PC-9 (cell line): Measurements from ENCODE around the gene ADARB2. TPM values are rescaled to one million over a fixed set of nuclear protein-coding genes. Genes with fewer than 3 reads are reported as not detected.

ENCODE experiments used
- BruUV-seq: library from RNA; stranded (reverse); fragments of 400-500 nt; replicated peaks from 2 replicates; lab custom pipeline; 2021; lab: Mats Ljungman, UMichigan
- CTCF ChIA-PET: fragments of 300-600 bp; sonication (Branson Sonifier 250); formaldehyde crosslinking; loops from one replicate; lab custom pipeline; 2022; ENCODE audit warnings: antibody characterized with exemption; lab: Charles Lee
- POLR2A ChIA-PET: fragments of 300-600 bp; sonication (Branson Sonifier 250); formaldehyde crosslinking; loops from one replicate; lab custom pipeline; 2022; ENCODE audit warnings: antibody characterized with exemption; ENCODE audit not compliant: unreplicated experiment; lab: Charles Lee
- DNase-seq, 2 experiments: peaks; one replicate each; pipeline versions ENCODE4 v3.0.0 to v3.0.0-alpha.2; 2015 to 2022; ENCODE audit warnings: mixed read lengths in 1 of 2
- H2AFZ ChIP-seq: fragments of 200-600 bp; sonication (generic); 2 replicates; pipeline ENCODE4 v1.8.1; 2017; ENCODE audit warnings: antibody characterized with exemption
- H3F3A ChIP-seq: fragments of 200-600 bp; sonication (generic); 2 replicates; pipeline ENCODE4 v1.8.1; 2017; ENCODE audit warnings: antibody characterized with exemption, mild to moderate bottlenecking, low read depth; ENCODE audit not compliant: insufficient read depth
- H3K27ac ChIP-seq: fragments of 200-600 bp; sonication (generic); 2 replicates; pipeline ENCODE4 v1.6.1; 2016; ENCODE audit warnings: mixed run types
- H3K27me3 ChIP-seq: fragments of 200-600 bp; sonication (generic); 2 replicates; pipeline ENCODE4 v1.6.1; 2016; ENCODE audit warnings: low read depth, mixed run types; ENCODE audit not compliant: insufficient read depth
- H3K36me3 ChIP-seq: fragments of 200-600 bp; sonication (generic); 2 replicates; pipeline ENCODE4 v1.6.1; 2016; ENCODE audit warnings: low read depth, mixed run types
- H3K4me1 ChIP-seq: fragments of 200-600 bp; sonication (generic); replicated peaks from 2 replicates; pipeline ENCODE4 v1.6.1; 2016; ENCODE audit warnings: mixed run types; ENCODE audit not compliant: insufficient read depth
- H3K4me2 ChIP-seq: fragments of 200-600 bp; sonication (generic); 2 replicates; pipeline ENCODE4 v1.6.1; 2017; ENCODE audit warnings: mixed run types
- H3K4me3 ChIP-seq: fragments of 200-600 bp; sonication (generic); 2 replicates; pipeline ENCODE4 v1.6.1; 2016; ENCODE audit warnings: mixed run types
- H3K79me2 ChIP-seq: fragments of 200-600 bp; sonication (generic); 2 replicates; pipeline ENCODE4 v1.6.1; 2017; ENCODE audit warnings: low read depth, mixed run types
- H3K9me2 ChIP-seq: fragments of 200-600 bp; sonication (generic); 2 replicates; pipeline ENCODE4 v1.8.1; 2017; ENCODE audit warnings: mild to moderate bottlenecking; ENCODE audit not compliant: insufficient read depth
- H3K9me3 ChIP-seq: fragments of 200-600 bp; sonication (generic); 2 replicates; pipeline ENCODE4 v1.8.1; 2016; ENCODE audit warnings: low read depth; ENCODE audit not compliant: insufficient read depth
- H4K20me1 ChIP-seq: fragments of 200-600 bp; sonication (generic); 2 replicates; pipeline ENCODE4 v1.8.1; 2017; ENCODE audit not compliant: insufficient read depth
- EZH2 ChIP-seq: fragments of 200-600 bp; sonication (generic); IDR thresholded peaks from 2 replicates; pipeline ENCODE4 v1.8.0; 2017; ENCODE audit warnings: antibody characterized with exemption, low read depth
- intact Hi-C: fragments of 100-400 bp; cut with micrococcal nuclease; formaldehyde crosslinking; loops from one replicate; pipeline ENCODE4 v1.10.0; 2022; ENCODE audit not compliant: unreplicated experiment
- total RNA-seq: library from RNA; stranded (reverse); gene quantifications from 2 replicates; pipeline ENCODE4 v1.2.3, GENCODE V29; 2021
- TF ChIP-seq, protein P1 (sequence below): fragments of 200-600 bp; sonication (generic); conservative IDR thresholded peaks from 2 replicates; pipeline ENCODE4 v1.6.1; 2017; ENCODE audit warnings: mixed run types, antibody characterized with exemption, mild to moderate bottlenecking, moderate library complexity

ADARB2 gene
- total RNA-seq, 1 experiment from 2014 or later, result not detected

DNA sequence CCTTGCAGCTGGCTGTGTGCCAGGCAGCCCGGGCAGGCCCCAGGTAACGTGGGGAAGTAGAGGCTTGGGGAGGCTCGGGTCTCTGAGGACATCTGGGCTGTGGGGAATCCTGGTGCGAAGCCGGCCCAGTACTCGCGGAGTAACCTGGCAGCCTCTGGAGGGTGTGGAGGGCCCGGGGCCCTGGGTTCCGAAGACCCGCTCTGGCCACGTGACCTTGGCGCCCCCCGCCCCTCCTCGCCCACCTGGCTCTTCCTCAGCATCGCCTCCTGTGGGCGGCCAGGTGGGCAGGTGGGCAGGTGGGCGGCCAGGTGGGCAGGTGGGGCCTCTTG, 538.0 kb downstream of the ADARB2 start:
- H3K36me3 ChIP-seq, result no peaks in the 10 kb centered on the region
- H3K9me2 ChIP-seq, result no peaks in the 10 kb centered on the region
- no peak overlapping the region for H2AFZ ChIP-seq
- no peak for DNase-seq
- ChIA-PET POLR2A (no interaction called here), CTCF (no interaction called here)
- no peaks in the 10 kb centered on the region for H3K9me3 ChIP-seq
- intact Hi-C loops, result no loop called here
- H3K4me2 ChIP-seq, result no peak overlapping the region
- no peak overlapping the region for H3K4me3 ChIP-seq
- H4K20me1 ChIP-seq, result no peaks in the 10 kb centered on the region
- no peaks in the 10 kb centered on the region for H3K4me1 ChIP-seq
- H3F3A ChIP-seq, result no peaks in the 10 kb centered on the region
- no TSS peak for BruUV-seq
- no peak overlapping the region for H3K27ac ChIP-seq
- TF ChIP-seq EZH2, result no peak
- TF ChIP-seq, protein P1, sequence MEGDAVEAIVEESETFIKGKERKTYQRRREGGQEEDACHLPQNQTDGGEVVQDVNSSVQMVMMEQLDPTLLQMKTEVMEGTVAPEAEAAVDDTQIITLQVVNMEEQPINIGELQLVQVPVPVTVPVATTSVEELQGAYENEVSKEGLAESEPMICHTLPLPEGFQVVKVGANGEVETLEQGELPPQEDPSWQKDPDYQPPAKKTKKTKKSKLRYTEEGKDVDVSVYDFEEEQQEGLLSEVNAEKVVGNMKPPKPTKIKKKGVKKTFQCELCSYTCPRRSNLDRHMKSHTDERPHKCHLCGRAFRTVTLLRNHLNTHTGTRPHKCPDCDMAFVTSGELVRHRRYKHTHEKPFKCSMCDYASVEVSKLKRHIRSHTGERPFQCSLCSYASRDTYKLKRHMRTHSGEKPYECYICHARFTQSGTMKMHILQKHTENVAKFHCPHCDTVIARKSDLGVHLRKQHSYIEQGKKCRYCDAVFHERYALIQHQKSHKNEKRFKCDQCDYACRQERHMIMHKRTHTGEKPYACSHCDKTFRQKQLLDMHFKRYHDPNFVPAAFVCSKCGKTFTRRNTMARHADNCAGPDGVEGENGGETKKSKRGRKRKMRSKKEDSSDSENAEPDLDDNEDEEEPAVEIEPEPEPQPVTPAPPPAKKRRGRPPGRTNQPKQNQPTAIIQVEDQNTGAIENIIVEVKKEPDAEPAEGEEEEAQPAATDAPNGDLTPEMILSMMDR, result no peak
- no peaks in the 10 kb centered on the region for H3K79me2 ChIP-seq
- H3K27me3 ChIP-seq, result peaks cover 92% of the 10 kb centered on the region

DNA sequence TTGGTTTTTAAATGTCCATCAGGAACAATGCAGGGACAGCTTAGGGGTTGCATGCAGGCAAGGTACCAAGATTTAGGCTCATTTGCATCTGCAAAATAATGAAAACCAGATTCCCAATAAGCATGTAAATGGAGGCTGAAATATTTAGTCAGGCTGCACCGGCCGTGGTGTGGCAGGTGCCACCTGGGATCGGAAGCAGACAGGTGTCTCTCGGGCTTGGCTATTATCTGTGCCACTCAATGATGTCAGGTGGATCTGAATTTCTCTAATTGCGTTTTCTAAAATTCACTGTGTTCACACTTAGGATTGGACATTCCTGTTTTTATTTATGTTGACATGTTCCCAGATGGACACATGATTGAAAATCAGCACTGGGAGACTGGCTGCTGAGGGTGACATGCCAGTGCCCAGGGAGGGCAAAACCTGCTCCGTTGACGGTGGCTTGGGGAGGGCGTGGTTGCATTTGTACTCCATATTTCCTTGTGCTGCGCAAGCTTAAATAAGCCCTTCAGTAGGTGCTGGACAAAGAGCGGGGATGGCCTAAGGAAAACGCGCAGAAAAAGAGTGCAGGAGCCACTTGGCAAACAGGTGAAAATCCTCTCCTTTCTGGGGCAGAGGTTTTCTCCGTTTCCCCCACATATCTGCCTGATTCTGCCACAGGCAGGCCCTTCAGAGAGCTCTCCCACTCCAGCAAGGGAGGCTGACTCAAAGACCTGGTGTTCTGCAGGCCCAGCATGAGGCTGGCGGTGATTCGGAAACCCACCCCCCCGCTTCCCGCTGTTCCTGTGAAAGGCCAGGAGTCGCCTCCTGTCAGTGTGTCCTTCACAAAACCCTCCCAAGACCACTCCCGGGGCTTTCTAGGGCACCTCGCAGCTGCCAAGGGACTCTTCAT, 538.6 kb downstream of the ADARB2 start:
- Histone ChIP-seq H3K36me3 (no peaks in the 10 kb centered on the region), H3K79me2 (no peaks in the 10 kb centered on the region), H4K20me1 (no peaks in the 10 kb centered on the region), H3K9me3 (no peaks in the 10 kb centered on the region), H3K27me3 (peaks cover 92% of the 10 kb centered on the region), H3F3A (no peaks in the 10 kb centered on the region), H3K9me2 (no peaks in the 10 kb centered on the region), H3K4me3 (no peak overlapping the region), H3K4me1 (no peaks in the 10 kb centered on the region), H3K27ac (no peak overlapping the region), H3K4me2 (no peak overlapping the region), H2AFZ (no peak overlapping the region)
- TF ChIP-seq, protein P1, result no peak
- no peak for TF ChIP-seq EZH2
- ChIA-PET CTCF (no interaction called here), POLR2A (no interaction called here)
- no TSS peak for BruUV-seq
- no peak for DNase-seq
- intact Hi-C loops, result no loop called here

DNA sequence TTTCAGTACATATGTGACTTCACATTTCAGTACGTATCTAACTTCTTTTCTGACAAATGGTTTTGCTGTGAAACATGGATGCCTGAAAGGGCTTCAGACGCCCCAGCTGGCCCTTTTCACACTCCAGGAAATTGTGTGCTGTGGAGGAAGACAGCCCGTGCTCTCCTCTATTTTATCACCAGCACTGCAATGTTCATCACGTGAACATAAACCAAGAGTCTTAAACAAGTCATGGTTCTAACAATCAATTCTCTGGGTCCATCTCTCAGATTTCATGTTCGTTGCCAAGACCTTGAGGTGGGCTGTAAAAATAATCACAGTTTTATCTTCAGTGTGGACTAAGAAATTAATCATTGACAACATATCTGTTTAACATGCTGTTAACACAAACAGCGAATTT, 539.9 kb downstream of the ADARB2 start:
- BruUV-seq, result no TSS peak
- intact Hi-C loops, result no loop called here

More for the DNA sequence above, 539.9 kb downstream of the ADARB2 start:
- Histone ChIP-seq H3K79me2 (no peaks in the 10 kb centered on the region), H3K4me1 (no peaks in the 10 kb centered on the region), H3K27me3 (peaks cover 90% of the 10 kb centered on the region), H3K9me3 (no peaks in the 10 kb centered on the region), H2AFZ (no peak overlapping the region), H3K9me2 (no peaks in the 10 kb centered on the region), H3K36me3 (no peaks in the 10 kb centered on the region), H4K20me1 (no peaks in the 10 kb centered on the region), H3F3A (no peaks in the 10 kb centered on the region), H3K4me3 (no peak overlapping the region), H3K27ac (no peak overlapping the region), H3K4me2 (no peak overlapping the region)
- ChIA-PET CTCF (no interaction called here), POLR2A (no interaction called here)
- DNase-seq, result no peak
- TF ChIP-seq, protein P1, result no peak
- no peak for TF ChIP-seq EZH2
